Stomach (tissue), 4 donors: Measurements from ENCODE around the gene DHDDS.

Source experiments
- EP300 ChIP-seq: sonication (generic); formaldehyde crosslinking; IDR thresholded peaks from one replicate; pipeline ENCODE4 v1.6.1; 2017; ENCODE audit warnings: antibody characterized with exemption
- POLR2A ChIP-seq, 4 donors: fragments of 450-650 bp; IDR thresholded peaks; one replicate each; pipeline ENCODE4 v1.6.1; 2016; ENCODE audit warnings: antibody characterized with exemption in 4 of 4, control low read depth in 2 of 4, mild to moderate bottlenecking in 1 of 4, moderate library complexity in 1 of 4
- POLR2AphosphoS5 ChIP-seq, 3 donors: sonication (generic); formaldehyde crosslinking; IDR thresholded peaks; one replicate each; pipeline ENCODE4 v1.6.1; 2016; ENCODE audit warnings: antibody characterized with exemption in 3 of 3
- TF ChIP-seq, protein P1 (sequence below), 7 experiments: fragments of 450-650 bp in 4 of 7; fragments of 200-600 bp in 3 of 7; sonication (generic) in 3 of 7; IDR thresholded peaks; one replicate each; pipeline ENCODE4 v1.5.1; 2016 to 2019; ENCODE audit warnings: antibody characterized with exemption in 7 of 7, control low read depth in 2 of 7, mild to moderate bottlenecking in 1 of 7

DNA sequence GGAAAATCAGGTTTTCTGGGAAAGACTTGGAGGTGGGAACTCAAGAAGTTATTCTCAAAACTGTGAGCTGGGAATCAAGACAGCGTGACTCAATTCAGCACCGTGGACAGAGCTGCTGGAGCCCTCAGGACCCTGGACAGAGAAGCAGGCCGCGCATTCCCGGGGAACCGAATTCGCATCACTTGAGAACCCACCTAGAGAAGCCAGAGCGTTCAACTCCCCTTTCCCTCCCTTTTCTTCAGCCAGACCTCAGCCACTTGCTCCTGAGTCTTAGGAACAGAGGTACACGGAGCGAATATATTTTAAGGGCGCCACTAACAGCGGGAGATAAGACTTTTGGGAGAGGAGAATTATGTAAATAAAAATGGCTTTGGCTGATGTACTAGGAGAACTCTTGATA is 23.5 kb upstream of the DHDDS start:
- TF ChIP-seq, protein P1, sequence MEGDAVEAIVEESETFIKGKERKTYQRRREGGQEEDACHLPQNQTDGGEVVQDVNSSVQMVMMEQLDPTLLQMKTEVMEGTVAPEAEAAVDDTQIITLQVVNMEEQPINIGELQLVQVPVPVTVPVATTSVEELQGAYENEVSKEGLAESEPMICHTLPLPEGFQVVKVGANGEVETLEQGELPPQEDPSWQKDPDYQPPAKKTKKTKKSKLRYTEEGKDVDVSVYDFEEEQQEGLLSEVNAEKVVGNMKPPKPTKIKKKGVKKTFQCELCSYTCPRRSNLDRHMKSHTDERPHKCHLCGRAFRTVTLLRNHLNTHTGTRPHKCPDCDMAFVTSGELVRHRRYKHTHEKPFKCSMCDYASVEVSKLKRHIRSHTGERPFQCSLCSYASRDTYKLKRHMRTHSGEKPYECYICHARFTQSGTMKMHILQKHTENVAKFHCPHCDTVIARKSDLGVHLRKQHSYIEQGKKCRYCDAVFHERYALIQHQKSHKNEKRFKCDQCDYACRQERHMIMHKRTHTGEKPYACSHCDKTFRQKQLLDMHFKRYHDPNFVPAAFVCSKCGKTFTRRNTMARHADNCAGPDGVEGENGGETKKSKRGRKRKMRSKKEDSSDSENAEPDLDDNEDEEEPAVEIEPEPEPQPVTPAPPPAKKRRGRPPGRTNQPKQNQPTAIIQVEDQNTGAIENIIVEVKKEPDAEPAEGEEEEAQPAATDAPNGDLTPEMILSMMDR (IDR thresholded peaks at IDR 0.05) = no peak
- TF ChIP-seq POLR2A (IDR thresholded peaks at IDR 0.05) (no peak), POLR2AphosphoS5 (IDR thresholded peaks at IDR 0.05) (no peak), EP300 (no peak)
